Fibroblast of the aortic adventitia (primary cell): ENCODE results near the gene IQSEC1. TPM values are rescaled to one million over a fixed set of nuclear protein-coding genes. Genes with fewer than 3 reads are reported as not detected.

Experiments used
- DNase-seq: peaks from one replicate; pipeline ENCODE4 v3.0.0-alpha.2; 2010; ENCODE audit warnings: low read depth
- H3K4me3 ChIP-seq: 2 replicates; pipeline ENCODE4 v1.5.1; 2011; ENCODE audit warnings: low read depth, mild to moderate bottlenecking, control low read depth, low read length, moderate library complexity
- total RNA-seq: library from RNA; depleted of rRNA; stranded (reverse); fragments of >200 nt; gene quantifications from 2 replicates; pipeline ENCODE4 v1.2.3, GENCODE V29; 2012; ENCODE audit warnings: low replicate concordance
- TF ChIP-seq, protein P1 (sequence below): IDR thresholded peaks from 2 replicates; pipeline ENCODE4 v1.5.1; 2011; ENCODE audit warnings: mild to moderate bottlenecking, low read length, control low read depth, inconsistent platforms; ENCODE audit not compliant: insufficient read depth

Gene IQSEC1
- total RNA-seq, 1 donor: 15.9 TPM

DNA sequence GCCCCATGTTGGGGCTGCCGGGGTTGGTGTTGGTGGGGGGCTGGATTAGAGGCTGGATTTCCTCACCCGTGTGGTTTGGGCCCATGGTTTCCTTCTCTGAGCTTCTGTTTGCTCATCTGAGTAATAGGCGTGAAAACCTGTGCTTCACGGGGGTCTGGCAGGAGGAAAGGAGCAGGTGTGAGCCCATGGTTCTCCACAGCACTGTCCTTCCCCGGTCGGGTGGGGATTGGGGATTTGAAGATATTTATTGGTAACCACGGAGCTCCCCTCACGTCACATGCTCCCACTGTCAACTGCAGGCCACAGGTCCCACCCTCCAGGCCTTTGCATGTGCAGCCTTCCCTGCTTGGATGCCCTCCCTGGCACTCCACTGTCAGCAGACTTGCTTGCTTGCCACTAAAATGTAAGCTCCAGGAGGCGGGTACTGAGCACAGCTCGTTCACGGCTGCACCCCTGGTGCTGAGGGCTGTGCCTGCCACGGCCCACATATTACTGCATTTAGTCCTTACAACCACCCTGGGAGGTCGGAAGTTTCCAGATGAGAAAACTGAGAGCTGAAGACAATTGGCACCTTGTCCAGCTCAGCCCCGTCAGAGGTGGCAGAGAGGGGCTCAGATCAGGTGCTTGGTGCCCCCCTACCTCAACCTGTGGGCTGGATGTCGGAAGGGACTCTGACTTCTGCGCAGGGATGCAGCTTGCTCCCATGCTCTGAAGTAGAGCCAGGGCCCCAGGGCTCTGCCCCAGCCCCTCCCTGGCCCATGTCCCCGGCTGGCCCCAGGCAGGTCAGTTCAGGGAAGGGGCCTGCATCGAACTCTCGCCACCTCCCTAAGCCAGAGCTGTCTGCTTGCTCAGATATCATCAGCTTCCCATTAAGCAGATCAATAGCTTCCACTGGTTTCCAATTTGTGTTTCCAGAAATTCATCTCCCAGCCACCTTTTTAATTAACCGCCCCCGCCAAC, 29.4 kb upstream of the IQSEC1 start:
- TF ChIP-seq, protein P1, sequence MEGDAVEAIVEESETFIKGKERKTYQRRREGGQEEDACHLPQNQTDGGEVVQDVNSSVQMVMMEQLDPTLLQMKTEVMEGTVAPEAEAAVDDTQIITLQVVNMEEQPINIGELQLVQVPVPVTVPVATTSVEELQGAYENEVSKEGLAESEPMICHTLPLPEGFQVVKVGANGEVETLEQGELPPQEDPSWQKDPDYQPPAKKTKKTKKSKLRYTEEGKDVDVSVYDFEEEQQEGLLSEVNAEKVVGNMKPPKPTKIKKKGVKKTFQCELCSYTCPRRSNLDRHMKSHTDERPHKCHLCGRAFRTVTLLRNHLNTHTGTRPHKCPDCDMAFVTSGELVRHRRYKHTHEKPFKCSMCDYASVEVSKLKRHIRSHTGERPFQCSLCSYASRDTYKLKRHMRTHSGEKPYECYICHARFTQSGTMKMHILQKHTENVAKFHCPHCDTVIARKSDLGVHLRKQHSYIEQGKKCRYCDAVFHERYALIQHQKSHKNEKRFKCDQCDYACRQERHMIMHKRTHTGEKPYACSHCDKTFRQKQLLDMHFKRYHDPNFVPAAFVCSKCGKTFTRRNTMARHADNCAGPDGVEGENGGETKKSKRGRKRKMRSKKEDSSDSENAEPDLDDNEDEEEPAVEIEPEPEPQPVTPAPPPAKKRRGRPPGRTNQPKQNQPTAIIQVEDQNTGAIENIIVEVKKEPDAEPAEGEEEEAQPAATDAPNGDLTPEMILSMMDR: no peak
- no peak for DNase-seq
- no peak overlapping the region for H3K4me3 ChIP-seq

DNA sequence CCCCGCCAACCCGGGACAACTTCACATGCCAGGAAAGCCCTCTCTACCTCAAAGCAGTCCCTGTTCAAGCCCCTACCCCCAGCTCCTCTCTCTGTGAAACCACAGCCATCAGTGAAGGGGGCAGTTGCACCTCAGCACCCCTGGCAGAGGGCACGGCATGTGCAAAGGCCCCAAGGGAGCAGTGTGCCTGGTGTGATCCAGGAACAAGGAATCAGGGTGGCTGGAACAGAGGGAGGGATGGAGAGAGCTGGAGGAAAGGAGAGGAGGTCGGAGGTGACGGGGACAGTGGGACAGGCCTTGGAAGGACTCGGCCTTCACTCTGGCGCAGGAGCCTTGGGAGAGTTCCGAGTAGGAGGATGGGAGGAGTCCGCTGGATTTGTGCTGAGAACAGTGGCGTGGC, 26.5 kb upstream of the IQSEC1 start:
- TF ChIP-seq, protein P1: no peak
- DNase-seq: no peak
- H3K4me3 ChIP-seq: no peak overlapping the region

DNA sequence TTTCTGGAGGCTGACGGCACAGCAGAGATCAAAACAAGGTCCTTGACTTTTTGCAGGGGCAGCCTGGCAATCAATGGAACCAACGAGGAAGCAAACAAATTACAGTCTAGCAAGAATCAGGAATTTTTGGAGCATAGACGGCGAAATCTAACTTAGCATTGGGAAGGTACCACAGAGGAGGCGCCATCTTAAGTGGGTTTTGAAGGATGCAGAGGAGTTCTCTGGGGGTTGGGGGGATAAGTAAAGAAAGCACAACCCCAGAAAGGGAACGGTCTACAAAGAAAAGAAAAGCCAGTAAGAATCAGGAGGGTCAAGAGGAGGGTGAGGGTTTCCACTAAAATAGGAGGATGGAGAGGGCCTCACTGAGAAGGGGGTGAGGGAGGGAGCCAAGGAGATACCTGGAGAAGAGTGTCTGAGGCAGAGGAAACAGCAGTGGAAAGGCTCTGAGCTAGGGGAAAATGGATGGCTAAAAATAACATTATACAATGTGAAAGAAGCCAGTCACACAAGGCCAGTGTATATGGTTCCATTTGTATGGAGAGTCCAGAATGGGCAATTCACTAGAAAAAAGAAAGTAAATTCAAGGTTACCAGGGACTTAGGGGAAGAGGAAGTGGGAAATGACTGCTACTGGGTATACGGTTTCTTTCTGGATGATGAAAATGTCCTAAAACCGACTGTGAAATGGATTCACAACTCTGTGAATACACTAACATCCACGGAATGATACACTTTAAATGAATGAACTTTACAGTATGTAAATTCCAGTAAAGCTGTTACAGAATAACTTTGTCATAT, 25.2 kb upstream of the IQSEC1 start:
- no peak for DNase-seq
- TF ChIP-seq, protein P1: no peak
- no peak overlapping the region for H3K4me3 ChIP-seq

DNA sequence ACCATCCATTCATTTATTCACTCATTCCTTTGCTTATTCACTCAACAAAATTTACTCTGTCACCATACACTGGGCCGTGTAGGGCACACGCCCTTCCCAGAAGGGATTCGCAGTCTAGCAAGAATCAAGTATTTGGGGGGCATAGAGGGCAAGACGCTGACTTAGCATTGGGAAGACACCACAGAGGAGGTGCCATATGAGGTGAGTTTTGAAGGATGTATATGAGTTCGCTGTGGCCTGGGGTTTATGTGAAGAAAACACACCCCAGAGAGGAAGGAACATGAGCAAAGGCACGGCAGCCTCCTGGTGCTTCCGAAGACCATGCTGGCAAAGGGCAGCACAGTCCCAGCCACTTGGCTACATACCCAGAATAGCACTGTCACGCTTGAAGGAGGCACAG, 23.1 kb upstream of the IQSEC1 start:
- H3K4me3 ChIP-seq: no peak overlapping the region
- no peak for DNase-seq
- TF ChIP-seq, protein P1: no peak

DNA sequence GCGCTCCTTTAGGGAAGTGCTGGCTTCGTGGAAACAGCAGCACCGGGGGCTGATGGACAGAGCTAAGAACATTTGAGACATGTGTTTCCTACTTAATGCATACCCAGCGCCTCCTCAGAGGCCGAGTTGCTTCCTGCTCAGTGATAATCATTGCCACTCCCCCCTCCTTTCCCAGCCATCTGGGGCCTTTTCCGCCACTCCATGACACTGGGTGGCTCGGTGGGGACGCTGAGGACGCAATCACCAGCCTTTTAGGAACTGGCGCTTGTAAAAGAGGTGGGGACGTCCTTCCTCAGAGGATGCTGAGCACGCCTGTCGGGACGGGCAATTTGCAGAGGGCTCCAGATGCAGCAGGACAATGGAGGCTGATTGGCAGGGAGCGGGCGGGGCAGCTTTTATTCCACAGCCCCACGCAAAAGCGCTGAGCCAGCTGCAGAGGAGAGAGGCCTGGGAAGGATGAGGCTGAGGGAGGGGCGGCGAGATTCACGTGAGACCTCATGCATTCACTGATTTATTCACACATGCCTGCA, 22.2 kb upstream of the IQSEC1 start:
- DNase-seq: no peak

DNA sequence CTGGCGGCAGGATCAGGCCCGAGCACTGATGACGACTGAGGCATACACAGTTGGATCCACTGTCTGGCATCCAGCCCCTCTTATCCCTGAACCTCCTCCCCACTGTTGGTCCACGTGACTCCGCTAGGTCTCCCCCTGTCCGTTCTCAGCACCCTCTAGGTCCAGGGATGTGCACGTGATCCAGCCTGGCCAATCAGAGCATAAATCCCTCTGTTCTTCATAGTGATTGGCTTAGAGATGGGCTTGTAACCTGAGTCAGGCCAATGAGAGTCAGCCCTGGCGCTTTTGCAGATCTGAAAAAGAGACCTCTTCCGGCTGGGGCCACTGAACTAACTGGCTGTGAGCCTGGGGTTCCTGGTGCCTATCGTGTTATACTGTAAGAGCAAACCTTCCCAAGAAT, 20.5 kb upstream of the IQSEC1 start:
- no peak overlapping the region for H3K4me3 ChIP-seq
- TF ChIP-seq, protein P1: no peak
- no peak for DNase-seq

More for the DNA sequence above, 22.2 kb upstream of the IQSEC1 start:
- TF ChIP-seq, protein P1: no peak
- H3K4me3 ChIP-seq: no peak overlapping the region
